HK-2 (cell line): ENCODE data around the gene ADAM12.

Experiments
- DNase-seq: peaks from one replicate; pipeline ENCODE4 v3.0.0-alpha.2; 2018; ENCODE audit not compliant: unreplicated experiment

The ADAM12 gene

GRCh38 chr10:126114884-126115555, 273.3 kb downstream of the ADAM12 start:
- DNase-seq: no peak

GRCh38 chr10:126111516-126111915, 276.8 kb downstream of the ADAM12 start:
- DNase-seq: no peak

- DNase-seq: no peak
Measured at GRCh38 chr10:126110489-126111180, 277.6 kb downstream of the ADAM12 start.

GRCh38 chr10:126109893-126110292, 278.4 kb downstream of the ADAM12 start:
- DNase-seq: no peak

GRCh38 chr10:126108693-126109092, 279.6 kb downstream of the ADAM12 start:
- DNase-seq: no peak

GRCh38 chr10:126104767-126105166, 283.5 kb downstream of the ADAM12 start:
- DNase-seq: no peak

GRCh38 chr10:126102636-126103035, 285.6 kb downstream of the ADAM12 start:
- DNase-seq: no peak

- no peak for DNase-seq
Measured at GRCh38 chr10:126101736-126102135, 286.5 kb downstream of the ADAM12 start.

GRCh38 chr10:126101325-126101724, 287.0 kb downstream of the ADAM12 start:
- DNase-seq: no peak

GRCh38 chr10:126099366-126099765, 288.9 kb downstream of the ADAM12 start:
- no peak for DNase-seq

GRCh38 chr10:126098226-126098581, 290.1 kb downstream of the ADAM12 start:
- DNase-seq: no peak

- no peak for DNase-seq
Measured at GRCh38 chr10:126097558-126098225, 290.6 kb downstream of the ADAM12 start.

GRCh38 chr10:126094537-126094936, 293.7 kb downstream of the ADAM12 start:
- no peak for DNase-seq

GRCh38 chr10:126092366-126093215, 295.7 kb downstream of the ADAM12 start:
- peak; percentile 29 for DNase-seq

GRCh38 chr10:126090911-126091728, 297.2 kb downstream of the ADAM12 start:
- DNase-seq: peak; percentile 93

GRCh38 chr10:126090443-126090842, 297.8 kb downstream of the ADAM12 start:
- peak; percentile 23 for DNase-seq

GRCh38 chr10:126087796-126088505, 300.3 kb downstream of the ADAM12 start:
- DNase-seq: peak; percentile 48

- DNase-seq: no peak
Measured at GRCh38 chr10:126087153-126087680, 301.1 kb downstream of the ADAM12 start.

GRCh38 chr10:126085806-126086205, 302.5 kb downstream of the ADAM12 start:
- no peak for DNase-seq

GRCh38 chr10:126084369-126084768, 303.9 kb downstream of the ADAM12 start:
- DNase-seq: no peak
